Measurements from ENCODE around the gene RGPD3.
"Not testable (repeated sequence)": the region's sequence is repeated elsewhere in the genome, so short reads cannot be mapped to it uniquely, and the experiment has no call there.

GRCh38 chr2:106514827-106515226, 46.6 kb upstream of the RGPD3 start:
- not testable (repeated sequence) for TF ChIP-seq CTCF (conservative IDR thresholded peaks at IDR 0.05 in 1 of 2, IDR thresholded peaks at IDR 0.05 in 1 of 2; ENCODE audit: low read depth in 1 of 2, low read length in 2 of 2); EZH2 (IDR thresholded peaks at IDR 0.05; ENCODE audit: low read length, missing control alignments)

All from fibroblast of lung (primary cell).